Activated CD8-positive, alpha-beta memory T cell treated with anti-CD3 and anti-CD28 coated beads for 1 hour (primary cell): ENCODE data around the gene COL8A1.

ENCODE experiments used
- DNase-seq, 2 donors: peaks; one replicate each; pipeline ENCODE4 v3.0.0-alpha.2; 2020; ENCODE audit warnings: low read depth in 1 of 2; ENCODE audit errors: extremely low read depth in 1 of 2

Gene COL8A1

GRCh38 chr3:99668044-99668443 lies 29.6 kb downstream of the COL8A1 start:
- no peak for DNase-seq

DNA sequence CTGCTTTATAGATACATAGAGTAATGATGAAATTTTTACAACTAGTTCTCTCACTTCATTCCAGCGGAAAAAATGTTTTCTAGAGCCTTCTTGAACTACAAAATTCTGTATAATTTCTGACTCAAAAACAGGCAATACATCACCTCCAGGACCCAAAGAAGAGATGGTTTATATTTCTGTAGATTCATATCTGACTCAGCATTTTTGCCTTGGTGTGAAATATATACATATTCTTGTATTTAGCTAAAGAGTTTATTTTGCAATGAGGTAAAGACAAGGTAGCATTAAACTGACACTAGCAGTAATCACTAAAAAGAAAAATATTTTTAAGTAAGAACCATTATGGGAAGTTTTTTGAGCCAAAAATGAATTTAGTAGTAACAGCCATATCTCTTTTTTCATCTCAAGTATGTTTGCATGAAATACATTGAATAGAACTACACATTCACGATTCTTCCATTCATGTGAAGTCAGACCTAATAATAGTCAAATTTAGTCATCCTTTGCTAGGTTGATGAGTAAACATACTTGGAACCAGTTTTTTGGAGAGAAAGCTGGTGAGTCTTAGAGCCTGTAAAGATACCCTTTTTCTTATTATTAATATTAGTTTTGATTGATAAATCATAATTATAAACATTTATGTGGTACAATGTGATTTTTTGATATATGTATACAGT lies 31.6 kb downstream of the COL8A1 start:
- DNase-seq: no peak

DNA sequence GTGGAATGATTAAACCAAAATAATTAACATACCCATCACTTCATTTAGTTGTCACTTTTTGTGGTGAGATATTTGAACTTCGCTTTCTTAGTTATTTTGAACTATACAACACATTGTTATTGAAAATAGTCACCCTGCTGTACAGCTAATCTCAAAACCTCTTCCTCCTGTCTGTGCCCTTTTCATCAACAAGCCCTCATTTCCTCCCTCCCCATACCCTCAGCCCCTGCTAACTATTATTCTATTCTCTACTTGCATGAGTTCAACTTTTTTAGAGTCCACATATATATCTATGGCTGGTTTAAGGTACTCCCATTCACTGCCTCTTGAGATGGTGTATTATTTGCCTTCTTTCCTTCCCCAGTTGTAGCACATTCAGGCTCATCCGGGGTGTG lies 32.2 kb downstream of the COL8A1 start:
- no peak for DNase-seq

GRCh38 chr3:99674086-99674789 lies 35.8 kb downstream of the COL8A1 start:
- no peak for DNase-seq

DNA sequence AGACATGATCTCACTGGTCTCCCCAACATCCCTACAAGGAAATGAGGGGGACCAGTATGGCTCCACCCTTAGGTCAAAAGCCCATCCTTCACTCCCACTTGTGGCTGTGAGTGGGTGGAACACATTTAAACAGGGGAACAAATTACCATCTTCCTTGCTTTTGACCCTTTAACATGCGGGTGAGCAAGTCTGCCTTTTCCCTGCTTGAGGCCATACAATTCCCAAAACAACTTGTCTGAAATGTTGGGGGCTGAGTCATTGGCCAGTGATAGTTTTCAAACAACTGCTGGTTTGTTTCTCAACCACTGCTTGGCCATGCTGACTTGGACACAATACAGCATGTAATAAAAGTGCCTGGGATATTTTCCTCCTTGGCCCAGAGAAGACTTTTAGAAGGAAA lies 39.6 kb downstream of the COL8A1 start:
- DNase-seq: no peak

- no peak for DNase-seq
These were observed 40.5 kb downstream of the COL8A1 start for GRCh38 chr3:99678896-99679295.

DNA sequence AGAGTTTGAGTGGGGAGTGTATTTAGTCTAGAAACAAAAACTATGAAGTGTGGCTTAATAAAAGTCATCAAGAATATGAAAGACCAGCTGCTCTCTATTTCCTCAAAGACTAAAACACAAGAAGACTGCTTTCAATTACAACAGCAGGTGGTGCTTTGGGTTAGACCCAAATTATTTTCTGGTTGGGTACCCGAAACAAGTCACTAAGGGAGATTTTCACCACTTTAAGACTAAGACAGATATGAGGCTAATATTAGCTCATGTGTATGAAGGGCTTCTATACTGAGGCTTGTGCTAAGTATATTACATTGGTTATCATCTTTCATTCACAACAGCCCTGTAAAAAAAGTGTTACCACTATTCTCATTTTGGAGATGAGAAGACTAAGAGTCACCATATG lies 43.1 kb downstream of the COL8A1 start:
- DNase-seq: no peak

DNA sequence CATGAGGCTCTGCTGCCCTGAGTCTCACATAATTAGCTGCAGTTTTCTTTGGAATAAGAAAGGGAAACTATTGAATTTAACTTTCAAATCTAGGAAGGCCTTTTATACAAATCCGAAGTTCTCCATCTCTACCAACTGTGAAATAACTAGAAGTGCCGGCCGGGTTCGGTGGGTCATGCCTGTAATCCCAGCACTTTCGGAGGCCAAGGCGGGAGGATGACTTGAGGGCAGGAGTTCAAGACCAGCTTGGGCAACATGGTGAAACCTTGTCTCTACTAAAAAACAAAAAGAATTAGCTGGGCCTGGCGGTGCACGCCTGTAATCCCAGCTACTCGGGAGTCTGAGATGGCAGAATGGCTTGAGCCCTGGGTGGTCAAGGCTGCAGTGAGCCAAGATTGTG lies 43.6 kb downstream of the COL8A1 start:
- DNase-seq: no peak

GRCh38 chr3:99683465-99683864 lies 45.1 kb downstream of the COL8A1 start:
- no peak for DNase-seq

GRCh38 chr3:99683876-99684275 lies 45.5 kb downstream of the COL8A1 start:
- DNase-seq: no peak

GRCh38 chr3:99684644-99685043 lies 46.2 kb downstream of the COL8A1 start:
- DNase-seq: no peak

- no peak for DNase-seq
These were observed 48.1 kb downstream of the COL8A1 start for GRCh38 chr3:99686469-99686868.

DNA sequence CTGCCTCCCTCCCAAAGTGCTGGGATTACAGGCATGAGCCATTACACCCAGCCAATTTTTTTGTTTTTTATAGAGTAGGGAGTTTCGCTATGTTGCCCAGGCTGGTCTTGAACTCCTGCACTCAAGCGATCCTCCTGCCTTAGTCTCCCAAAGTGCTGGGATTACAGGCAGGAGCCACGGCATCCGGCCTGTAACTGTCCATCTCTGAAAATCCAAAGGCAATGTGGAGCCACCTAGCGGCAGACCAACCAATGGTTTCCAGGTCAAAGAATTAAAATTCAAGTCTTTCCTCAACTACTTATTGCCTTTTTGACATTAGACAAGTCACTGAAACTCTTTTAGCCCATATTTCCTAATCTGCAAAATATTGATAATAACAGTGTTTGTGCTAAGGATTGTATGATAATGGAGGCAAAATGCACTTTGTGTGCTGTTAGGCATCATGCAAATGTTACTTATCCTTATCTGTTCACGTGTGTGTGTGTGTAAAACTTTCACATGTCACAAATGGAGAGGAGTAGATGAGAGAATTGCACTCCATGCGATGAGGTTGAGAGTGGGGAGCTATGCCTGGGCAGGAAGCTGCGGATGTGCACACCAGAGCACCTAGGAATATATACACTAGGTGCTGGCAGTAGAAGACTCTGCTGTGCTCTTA lies 48.7 kb downstream of the COL8A1 start:
- no peak for DNase-seq

- DNase-seq: no peak
These were observed 52.5 kb downstream of the COL8A1 start for GRCh38 chr3:99690761-99691369.

DNA sequence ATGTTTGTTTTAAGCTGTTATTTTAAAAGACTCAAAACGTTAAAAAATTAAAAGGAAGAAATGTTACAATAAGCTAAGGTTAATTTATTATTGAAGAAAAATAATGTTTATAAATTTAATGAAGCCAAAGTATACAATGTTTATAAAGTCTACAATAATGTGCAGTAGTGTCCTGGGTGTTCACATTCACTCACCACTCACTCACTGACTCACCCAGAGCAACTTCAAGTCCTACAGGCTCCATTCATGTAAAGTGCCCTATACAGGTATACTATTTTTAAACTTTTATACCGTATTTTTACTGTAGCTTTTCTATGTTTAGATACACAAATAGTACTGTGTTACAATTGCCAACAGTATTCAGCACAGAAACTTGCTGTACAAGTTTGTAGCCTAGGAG lies 55.2 kb downstream of the COL8A1 start:
- no peak for DNase-seq

DNA sequence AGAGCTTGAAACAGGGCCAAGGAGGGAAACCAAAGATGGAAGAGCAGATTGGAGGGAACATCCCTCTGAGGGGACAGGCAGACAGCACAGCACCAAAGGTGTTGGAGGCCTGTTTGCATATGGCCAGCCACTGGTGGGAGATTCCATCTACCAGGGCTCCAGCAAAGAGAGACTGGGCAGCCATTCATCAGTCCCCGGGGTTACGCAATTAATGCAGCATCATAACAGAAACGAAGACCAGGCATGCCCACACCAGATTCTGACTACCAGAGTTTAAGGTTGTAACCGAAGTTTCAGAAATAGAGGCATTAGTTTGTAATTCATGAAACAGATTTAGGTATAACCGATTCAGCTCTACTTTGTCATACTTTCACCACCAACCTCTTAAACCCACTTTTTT lies 58.1 kb downstream of the COL8A1 start:
- no peak for DNase-seq

GRCh38 chr3:99697250-99697649 lies 58.9 kb downstream of the COL8A1 start:
- no peak for DNase-seq

- no peak for DNase-seq
These were observed 60.5 kb downstream of the COL8A1 start for GRCh38 chr3:99698932-99699331.

DNA sequence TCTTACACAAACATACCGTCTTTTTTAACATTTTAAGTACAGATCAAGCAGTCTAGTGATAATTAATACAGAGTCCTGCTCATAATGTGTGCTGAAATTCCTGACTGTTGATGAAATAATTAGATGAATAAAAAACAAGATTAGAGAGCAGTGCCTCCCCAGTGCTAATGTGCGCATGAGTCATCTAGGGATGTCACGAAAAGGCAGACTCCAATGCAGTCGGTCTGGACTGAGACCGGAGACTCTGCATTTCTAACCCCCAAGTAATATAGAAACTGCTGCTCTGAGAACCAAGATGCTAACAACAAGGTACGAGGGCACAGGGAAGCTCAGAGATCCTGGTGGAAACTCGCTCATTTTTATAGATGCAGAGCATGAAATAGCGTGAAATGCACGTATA lies 61.4 kb downstream of the COL8A1 start:
- no peak for DNase-seq

DNA sequence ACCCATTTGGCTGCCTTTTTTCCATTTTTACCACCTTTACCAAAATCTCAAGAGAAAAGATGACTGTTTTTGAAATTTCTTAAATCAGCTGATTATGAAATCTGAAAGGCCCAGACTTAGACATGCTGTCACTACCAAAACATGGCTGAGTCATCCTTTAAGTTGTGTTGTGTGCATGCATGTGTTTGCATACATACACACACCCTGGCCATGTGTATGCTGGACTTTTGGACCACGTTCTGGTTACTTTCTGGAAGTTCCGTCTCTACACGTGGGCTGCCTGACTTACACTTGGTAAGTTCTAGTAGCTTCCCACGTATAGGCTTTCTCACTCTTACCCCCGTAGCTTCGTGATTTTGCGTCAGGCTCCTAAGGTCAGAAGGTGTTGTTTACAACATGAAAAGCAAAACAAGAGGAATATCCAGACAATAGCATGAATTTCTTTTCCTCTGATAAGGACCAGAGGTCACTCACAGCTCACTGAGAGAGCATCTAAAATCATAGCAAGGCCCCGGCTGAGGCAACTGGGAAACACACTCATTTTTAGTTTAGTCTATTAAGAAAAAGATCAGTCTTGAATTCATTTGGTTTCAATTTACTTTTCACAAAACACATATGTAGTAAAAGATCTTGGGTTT lies 62.4 kb downstream of the COL8A1 start:
- DNase-seq: no peak
